ENCODE measurements around the gene DGKI.

Gene DGKI

DNA sequence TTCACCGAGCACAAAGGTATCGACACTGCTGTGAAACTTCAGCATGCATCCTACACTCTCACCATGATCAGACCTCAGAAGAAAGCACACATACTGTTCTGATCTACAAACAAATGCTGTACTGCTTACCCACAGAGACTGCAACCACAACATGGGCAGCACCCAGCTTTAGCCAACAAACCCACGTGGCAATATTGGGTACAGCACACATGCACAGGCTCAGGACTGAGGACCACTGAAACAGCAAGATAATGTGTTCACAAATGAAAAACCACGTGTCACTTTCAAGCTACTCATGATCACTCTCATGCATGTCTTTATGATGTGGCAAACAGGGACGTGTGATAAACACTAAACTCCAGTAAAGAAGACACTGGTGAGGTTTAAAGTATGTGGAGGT is 383.9 kb downstream of the DGKI start:
- H3K27me3 ChIP-seq (ENCODE audit: insufficient read depth, low read depth): no peaks in the 10 kb centered on the region
- H3K4me1 ChIP-seq (ENCODE audit: low read depth, poor library complexity, severe bottlenecking): no peaks in the 10 kb centered on the region
- no peak overlapping the region for H3K4me2 ChIP-seq
- no peaks in the 10 kb centered on the region for H4K20me1 ChIP-seq (ENCODE audit: insufficient read depth)
- H3K79me2 ChIP-seq (ENCODE audit: insufficient read depth, low read depth): no peaks in the 10 kb centered on the region
- H3K36me3 ChIP-seq (ENCODE audit: insufficient read depth): no peaks in the 10 kb centered on the region
- TF ChIP-seq, protein P1, sequence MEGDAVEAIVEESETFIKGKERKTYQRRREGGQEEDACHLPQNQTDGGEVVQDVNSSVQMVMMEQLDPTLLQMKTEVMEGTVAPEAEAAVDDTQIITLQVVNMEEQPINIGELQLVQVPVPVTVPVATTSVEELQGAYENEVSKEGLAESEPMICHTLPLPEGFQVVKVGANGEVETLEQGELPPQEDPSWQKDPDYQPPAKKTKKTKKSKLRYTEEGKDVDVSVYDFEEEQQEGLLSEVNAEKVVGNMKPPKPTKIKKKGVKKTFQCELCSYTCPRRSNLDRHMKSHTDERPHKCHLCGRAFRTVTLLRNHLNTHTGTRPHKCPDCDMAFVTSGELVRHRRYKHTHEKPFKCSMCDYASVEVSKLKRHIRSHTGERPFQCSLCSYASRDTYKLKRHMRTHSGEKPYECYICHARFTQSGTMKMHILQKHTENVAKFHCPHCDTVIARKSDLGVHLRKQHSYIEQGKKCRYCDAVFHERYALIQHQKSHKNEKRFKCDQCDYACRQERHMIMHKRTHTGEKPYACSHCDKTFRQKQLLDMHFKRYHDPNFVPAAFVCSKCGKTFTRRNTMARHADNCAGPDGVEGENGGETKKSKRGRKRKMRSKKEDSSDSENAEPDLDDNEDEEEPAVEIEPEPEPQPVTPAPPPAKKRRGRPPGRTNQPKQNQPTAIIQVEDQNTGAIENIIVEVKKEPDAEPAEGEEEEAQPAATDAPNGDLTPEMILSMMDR (conservative IDR thresholded peaks at IDR 0.05; ENCODE audit: low read depth, low read length): no peak
- H3K9ac ChIP-seq: no peak overlapping the region
- no peak overlapping the region for H3K27ac ChIP-seq
- H2AFZ ChIP-seq (ENCODE audit: low read depth): no peak overlapping the region
- H3K4me3 ChIP-seq (IDR thresholded peaks at IDR 0.05; ENCODE audit: insufficient read depth, low read depth, low read length): no peak overlapping the region

DNA sequence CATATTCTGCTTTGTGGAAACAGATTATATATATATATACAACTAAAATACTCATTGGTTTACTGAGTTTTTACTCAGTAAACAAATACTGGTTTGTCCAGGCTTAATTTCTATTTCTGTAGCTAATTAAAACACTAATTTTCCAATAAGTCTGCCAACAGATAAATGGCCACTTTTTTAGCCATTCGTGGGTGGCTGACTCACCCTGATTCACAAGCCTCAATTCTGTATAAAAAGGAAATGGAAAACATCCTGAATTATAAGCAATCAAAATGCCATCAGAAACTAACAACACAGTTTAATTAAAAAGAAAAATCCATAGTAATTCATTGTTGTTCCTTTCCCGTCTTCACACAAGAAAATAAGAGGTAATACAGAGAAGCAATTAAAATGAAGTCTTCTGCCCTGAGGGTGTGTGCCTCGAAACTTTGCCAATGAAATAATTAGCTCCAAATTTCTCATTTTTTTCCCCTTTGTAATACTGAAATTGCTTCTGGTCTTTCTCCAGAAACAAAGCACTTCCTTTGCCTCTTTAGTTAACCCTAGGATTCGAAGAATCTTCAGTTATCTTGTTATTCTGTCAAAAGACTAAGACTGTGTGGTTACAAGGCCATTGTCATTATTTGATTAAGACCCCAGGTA is 384.6 kb downstream of the DGKI start:
- no peaks in the 10 kb centered on the region for H3K27me3 ChIP-seq (ENCODE audit: insufficient read depth, low read depth)
- no peak overlapping the region for H3K27ac ChIP-seq
- H2AFZ ChIP-seq (ENCODE audit: low read depth): no peak overlapping the region
- H4K20me1 ChIP-seq (ENCODE audit: insufficient read depth): no peaks in the 10 kb centered on the region
- H3K36me3 ChIP-seq (ENCODE audit: insufficient read depth): no peaks in the 10 kb centered on the region
- no peak overlapping the region for H3K9ac ChIP-seq
- TF ChIP-seq, protein P1 (conservative IDR thresholded peaks at IDR 0.05; ENCODE audit: low read depth, low read length): no peak
- H3K79me2 ChIP-seq (ENCODE audit: insufficient read depth, low read depth): no peaks in the 10 kb centered on the region
- no peak overlapping the region for H3K4me3 ChIP-seq (IDR thresholded peaks at IDR 0.05; ENCODE audit: insufficient read depth, low read depth, low read length)
- no peaks in the 10 kb centered on the region for H3K4me1 ChIP-seq (ENCODE audit: low read depth, poor library complexity, severe bottlenecking)
- no peak overlapping the region for H3K4me2 ChIP-seq

DNA sequence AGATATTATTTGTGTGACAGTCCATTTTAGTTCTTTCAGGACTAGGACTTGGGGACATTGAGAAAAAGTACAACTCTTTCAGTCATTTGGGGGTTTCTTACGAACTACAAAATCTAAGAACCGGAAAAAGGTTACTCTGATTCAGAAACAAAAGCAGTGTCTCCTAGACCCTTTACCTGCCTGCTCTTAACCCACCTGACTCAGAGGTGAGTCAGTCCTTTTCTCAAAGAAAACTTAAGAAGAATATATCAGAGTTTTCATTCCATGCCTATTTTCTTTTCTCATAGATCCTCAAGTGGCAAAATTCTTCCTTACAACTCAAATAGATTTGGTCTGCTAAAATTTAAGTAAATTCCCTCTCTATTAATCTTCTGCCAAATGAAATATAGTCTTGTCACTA is 388.4 kb downstream of the DGKI start:
- Histone ChIP-seq H2AFZ (ENCODE audit: low read depth) (no peak overlapping the region), H3K9ac (no peak overlapping the region), H3K27me3 (ENCODE audit: insufficient read depth, low read depth) (no peaks in the 10 kb centered on the region), H4K20me1 (ENCODE audit: insufficient read depth) (no peaks in the 10 kb centered on the region), H3K4me2 (no peak overlapping the region), H3K79me2 (ENCODE audit: insufficient read depth, low read depth) (no peaks in the 10 kb centered on the region), H3K36me3 (ENCODE audit: insufficient read depth) (no peaks in the 10 kb centered on the region), H3K27ac (no peak overlapping the region), H3K4me1 (ENCODE audit: low read depth, poor library complexity, severe bottlenecking) (no peaks in the 10 kb centered on the region), H3K4me3 (IDR thresholded peaks at IDR 0.05; ENCODE audit: insufficient read depth, low read depth, low read length) (no peak overlapping the region)
- TF ChIP-seq, protein P1 (conservative IDR thresholded peaks at IDR 0.05; ENCODE audit: low read depth, low read length): no peak

DNA sequence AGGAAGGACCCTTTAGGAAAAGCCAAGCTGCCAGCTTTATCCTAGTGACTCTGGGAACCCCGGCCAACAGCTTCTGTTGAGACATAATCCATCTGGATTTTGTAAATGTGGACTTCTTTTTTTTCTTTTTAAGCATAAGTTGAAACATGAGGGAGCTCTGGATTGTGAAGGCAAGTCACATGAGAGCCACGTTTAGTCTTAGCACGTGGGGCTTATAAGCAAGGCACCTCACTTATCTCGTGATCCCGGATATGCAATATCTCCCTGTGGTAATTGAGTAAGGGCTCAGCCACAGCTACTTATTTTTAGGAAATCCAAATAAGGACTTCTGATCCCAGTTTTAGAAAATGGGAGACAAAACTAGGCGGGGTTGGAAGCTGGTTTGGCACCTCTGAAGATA is 392.0 kb downstream of the DGKI start:
- Histone ChIP-seq H3K9ac (no peak overlapping the region), H3K4me1 (ENCODE audit: low read depth, poor library complexity, severe bottlenecking) (no peaks in the 10 kb centered on the region), H3K36me3 (ENCODE audit: insufficient read depth) (no peaks in the 10 kb centered on the region), H4K20me1 (ENCODE audit: insufficient read depth) (no peaks in the 10 kb centered on the region), H2AFZ (ENCODE audit: low read depth) (no peak overlapping the region), H3K27me3 (ENCODE audit: insufficient read depth, low read depth) (no peaks in the 10 kb centered on the region), H3K79me2 (ENCODE audit: insufficient read depth, low read depth) (no peaks in the 10 kb centered on the region), H3K4me3 (IDR thresholded peaks at IDR 0.05; ENCODE audit: insufficient read depth, low read depth, low read length) (no peak overlapping the region), H3K27ac (no peak overlapping the region), H3K4me2 (no peak overlapping the region)
- TF ChIP-seq, protein P1 (conservative IDR thresholded peaks at IDR 0.05; ENCODE audit: low read depth, low read length): no peak

Data from KMS-11 (cell line).